ENCODE data around the gene ATP2B3.
A peak's percentile ranks its signal among the peaks of the same experiment; 100 is the strongest.

ATP2B3 gene

GRCh38 chrX:153608376-153608775 is 90.9 kb downstream of the ATP2B3 start:
- Histone ChIP-seq H2AFZ (ENCODE audit: low read length) (no peak overlapping the region), H3K4me1 (ENCODE audit: insufficient read depth, low read length, poor library complexity, severe bottlenecking) (no peaks in the 10 kb centered on the region), H3K79me2 (ENCODE audit: insufficient read depth, low read length) (no peaks in the 10 kb centered on the region), H3K9me2 (replicated peaks; ENCODE audit: low read depth, low read length) (no peaks in the 10 kb centered on the region), H3K36me3 (ENCODE audit: insufficient read depth, low read length) (no peaks in the 10 kb centered on the region), H3K9me3 (ENCODE audit: insufficient read depth, low read depth, low read length) (no peaks in the 10 kb centered on the region), H3F3A (ENCODE audit: low read depth) (no peaks in the 10 kb centered on the region), H3K9ac (ENCODE audit: low read depth, low read length, poor library complexity, severe bottlenecking) (no peak overlapping the region), H3K4me3 (ENCODE audit: low read length, poor library complexity, severe bottlenecking) (no peak overlapping the region), H4K20me1 (ENCODE audit: insufficient read depth, low read length, poor library complexity, severe bottlenecking) (no peaks in the 10 kb centered on the region), H3K27me3 (ENCODE audit: insufficient read depth, low read length, poor library complexity, severe bottlenecking) (no peaks in the 10 kb centered on the region), H3K4me2 (ENCODE audit: low read depth, low read length, poor library complexity, severe bottlenecking) (no peak overlapping the region)
- TF ChIP-seq EZH2phosphoT487 (IDR thresholded peaks at IDR 0.05; ENCODE audit: borderline replicate concordance) (no peak), CTCF (conservative IDR thresholded peaks at IDR 0.05; ENCODE audit: low read length) (no peak)

GRCh38 chrX:153608806-153609205 is 91.4 kb downstream of the ATP2B3 start:
- no peak overlapping the region for H2AFZ ChIP-seq (ENCODE audit: low read length)
- TF ChIP-seq EZH2phosphoT487 (IDR thresholded peaks at IDR 0.05; ENCODE audit: borderline replicate concordance): no peak
- TF ChIP-seq CTCF (conservative IDR thresholded peaks at IDR 0.05; ENCODE audit: low read length): no peak
- H3K9me3 ChIP-seq (ENCODE audit: insufficient read depth, low read depth, low read length): no peaks in the 10 kb centered on the region
- no peaks in the 10 kb centered on the region for H3K9me2 ChIP-seq (replicated peaks; ENCODE audit: low read depth, low read length)
- H3K4me3 ChIP-seq (ENCODE audit: low read length, poor library complexity, severe bottlenecking): no peak overlapping the region
- H4K20me1 ChIP-seq (ENCODE audit: insufficient read depth, low read length, poor library complexity, severe bottlenecking): no peaks in the 10 kb centered on the region
- no peaks in the 10 kb centered on the region for H3K36me3 ChIP-seq (ENCODE audit: insufficient read depth, low read length)
- no peaks in the 10 kb centered on the region for H3F3A ChIP-seq (ENCODE audit: low read depth)
- H3K27me3 ChIP-seq (ENCODE audit: insufficient read depth, low read length, poor library complexity, severe bottlenecking): no peaks in the 10 kb centered on the region
- H3K4me1 ChIP-seq (ENCODE audit: insufficient read depth, low read length, poor library complexity, severe bottlenecking): no peaks in the 10 kb centered on the region
- no peak overlapping the region for H3K9ac ChIP-seq (ENCODE audit: low read depth, low read length, poor library complexity, severe bottlenecking)
- no peaks in the 10 kb centered on the region for H3K79me2 ChIP-seq (ENCODE audit: insufficient read depth, low read length)
- no peak overlapping the region for H3K4me2 ChIP-seq (ENCODE audit: low read depth, low read length, poor library complexity, severe bottlenecking)

GRCh38 chrX:153609917-153610835 is 92.7 kb downstream of the ATP2B3 start:
- peak; percentile 55 for TF ChIP-seq CTCF (conservative IDR thresholded peaks at IDR 0.05; ENCODE audit: low read length)
- TF ChIP-seq EZH2phosphoT487 (IDR thresholded peaks at IDR 0.05; ENCODE audit: borderline replicate concordance): no peak
- no peak overlapping the region for H3K9ac ChIP-seq (ENCODE audit: low read depth, low read length, poor library complexity, severe bottlenecking)
- H3K9me2 ChIP-seq (replicated peaks; ENCODE audit: low read depth, low read length): no peaks in the 10 kb centered on the region
- no peak overlapping the region for H3K4me2 ChIP-seq (ENCODE audit: low read depth, low read length, poor library complexity, severe bottlenecking)
- H2AFZ ChIP-seq (ENCODE audit: low read length): no peak overlapping the region
- no peaks in the 10 kb centered on the region for H3K79me2 ChIP-seq (ENCODE audit: insufficient read depth, low read length)
- H4K20me1 ChIP-seq (ENCODE audit: insufficient read depth, low read length, poor library complexity, severe bottlenecking): no peaks in the 10 kb centered on the region
- no peaks in the 10 kb centered on the region for H3K27me3 ChIP-seq (ENCODE audit: insufficient read depth, low read length, poor library complexity, severe bottlenecking)
- no peaks in the 10 kb centered on the region for H3K9me3 ChIP-seq (ENCODE audit: insufficient read depth, low read depth, low read length)
- H3K4me1 ChIP-seq (ENCODE audit: insufficient read depth, low read length, poor library complexity, severe bottlenecking): no peaks in the 10 kb centered on the region
- H3K4me3 ChIP-seq (ENCODE audit: low read length, poor library complexity, severe bottlenecking): no peak overlapping the region
- H3K36me3 ChIP-seq (ENCODE audit: insufficient read depth, low read length): no peaks in the 10 kb centered on the region
- H3F3A ChIP-seq (ENCODE audit: low read depth): no peaks in the 10 kb centered on the region
